Trophoblast cell (in vitro differentiated cells and primary cell): ENCODE measurements around the gene SS18L1.

Source experiments
- DNase-seq, 2 donors: peaks; one replicate each; pipeline ENCODE4 v3.0.0-alpha.2; 2016
- H2AFZ ChIP-seq: 2 replicates; pipeline ENCODE4 v1.6.1; 2013; ENCODE audit warnings: low read length, moderate library complexity, mild to moderate bottlenecking; ENCODE audit not compliant: insufficient read depth, poor library complexity
- H2AK5ac ChIP-seq: 2 replicates; pipeline ENCODE4 v1.6.1; 2013; ENCODE audit warnings: mild to moderate bottlenecking, low read length
- H2BK120ac ChIP-seq: 2 replicates; pipeline ENCODE4 v1.6.1; 2013; ENCODE audit warnings: low read length, mild to moderate bottlenecking, moderate library complexity; ENCODE audit not compliant: insufficient read depth, poor library complexity
- H2BK12ac ChIP-seq: 2 replicates; pipeline ENCODE4 v1.6.1; 2013; ENCODE audit warnings: mild to moderate bottlenecking, low read length, moderate library complexity
- H2BK5ac ChIP-seq: 2 replicates; pipeline ENCODE4 v1.6.1; 2013; ENCODE audit warnings: low read length, low read depth, moderate library complexity, mild to moderate bottlenecking; ENCODE audit not compliant: poor library complexity
- H3K14ac ChIP-seq: 2 replicates; pipeline ENCODE4 v1.6.1; 2013; ENCODE audit warnings: mild to moderate bottlenecking, low read length
- H3K18ac ChIP-seq: 2 replicates; pipeline ENCODE4 v1.6.1; 2013; ENCODE audit warnings: mild to moderate bottlenecking, low read length
- H3K23ac ChIP-seq: 2 replicates; pipeline ENCODE4 v1.6.1; 2013; ENCODE audit warnings: low read length
- H3K27ac ChIP-seq: 2 replicates; pipeline ENCODE4 v1.5.1; 2013; ENCODE audit warnings: low read depth, mild to moderate bottlenecking, inconsistent platforms, low read length, moderate library complexity
- H3K27me3 ChIP-seq: 2 replicates; pipeline ENCODE4 v1.6.1; 2013; ENCODE audit warnings: inconsistent platforms, mild to moderate bottlenecking, low read length, moderate library complexity; ENCODE audit not compliant: insufficient read depth
- H3K36me3 ChIP-seq, 2 experiments: 1 replicate in 1 of 2; 2 replicates in 1 of 2; pipeline ENCODE4 v1.6.1; 2013; ENCODE audit warnings: low read length in 2 of 2, mild to moderate bottlenecking in 2 of 2, moderate library complexity in 1 of 2; ENCODE audit not compliant: insufficient read depth in 2 of 2, control insufficient read depth in 1 of 2
- H3K4ac ChIP-seq: 2 replicates; pipeline ENCODE4 v1.6.1; 2013; ENCODE audit warnings: low read depth, mild to moderate bottlenecking, low read length, moderate library complexity
- H3K4me1 ChIP-seq, 2 experiments: 1 replicate in 1 of 2; 2 replicates in 1 of 2; pipeline ENCODE4 v1.6.1; 2013; ENCODE audit warnings: low read length in 2 of 2, mild to moderate bottlenecking in 2 of 2, moderate library complexity in 1 of 2; ENCODE audit not compliant: insufficient read depth in 2 of 2, control insufficient read depth in 1 of 2
- H3K4me2 ChIP-seq: 2 replicates; pipeline ENCODE4 v1.6.1; 2013; ENCODE audit warnings: inconsistent platforms, mild to moderate bottlenecking, low read length, moderate library complexity
- H3K4me3 ChIP-seq: 2 replicates; pipeline ENCODE4 v1.5.1; 2013; ENCODE audit warnings: mild to moderate bottlenecking, low read depth, low read length, inconsistent platforms
- H3K79me1 ChIP-seq: one replicate; pipeline ENCODE4 v1.6.1; 2013; ENCODE audit warnings: low read length
- H3K79me2 ChIP-seq: 2 replicates; pipeline ENCODE4 v1.6.1; 2013; ENCODE audit warnings: low read length, mild to moderate bottlenecking; ENCODE audit not compliant: control insufficient read depth, insufficient read depth, poor library complexity
- H3K9ac ChIP-seq: 2 replicates; pipeline ENCODE4 v1.6.1; 2013; ENCODE audit warnings: mild to moderate bottlenecking, low read length
- H3K9me3 ChIP-seq: 2 replicates; pipeline ENCODE4 v1.6.1; 2013; ENCODE audit warnings: low read depth, mild to moderate bottlenecking, control low read depth, inconsistent platforms, low read length; ENCODE audit not compliant: insufficient read depth
- H4K12ac ChIP-seq: 2 replicates; pipeline ENCODE4 v1.6.1; 2013; ENCODE audit warnings: low read depth, mild to moderate bottlenecking, low read length, moderate library complexity
- H4K8ac ChIP-seq: 2 replicates; pipeline ENCODE4 v1.6.1; 2013; ENCODE audit warnings: low read depth, mild to moderate bottlenecking, low read length, moderate library complexity
- H4K91ac ChIP-seq: one replicate; pipeline ENCODE4 v1.6.1; 2013; ENCODE audit warnings: low read depth, mild to moderate bottlenecking, low read length, moderate library complexity
- WGBS: extraction: QIAGEN DNeasy Blood & Tissue Kit; methylation state at CpG from one replicate; pipeline ENCODE4 v1.1.7; 2013; ENCODE audit warnings: missing lambda C conversion rate; ENCODE audit not compliant: insufficient read length, insufficient coverage; ENCODE audit errors: extremely low coverage; 5-methylcytosine and 5-hydroxymethylcytosine counted together

Gene SS18L1

GRCh38 chr20:62116558-62117361 lies 26.8 kb upstream of the SS18L1 start:
- Histone ChIP-seq H3K4ac (no peak overlapping the region), H3K18ac (no peak overlapping the region), H2AK5ac (no peak overlapping the region), H2BK12ac (no peak overlapping the region), H3K14ac (no peak overlapping the region), H3K4me3 (no peak overlapping the region), H3K79me2 (no peaks in the 10 kb centered on the region), H3K36me3 (no peaks in the 10 kb centered on the region), H3K9ac (no peak overlapping the region), H3K9me3 (peaks cover 10% of the 10 kb centered on the region), H2BK120ac (no peak overlapping the region), H4K12ac (no peak overlapping the region), H3K4me1 (no peaks in the 10 kb centered on the region), H3K27me3 (no peaks in the 10 kb centered on the region), H3K27ac (no peak overlapping the region), H4K8ac (no peak overlapping the region), H2AFZ (no peak overlapping the region), H3K4me2 (no peak overlapping the region), H3K23ac (no peak overlapping the region), H2BK5ac (no peak overlapping the region), H4K91ac (no peak overlapping the region), H3K79me1 (peaks cover 5% of the 10 kb centered on the region)
- no peak for DNase-seq
- no CpG with 5 or more reads among the region's 38 CpGs for WGBS

- no peak overlapping the region for H2BK120ac ChIP-seq
- no peak overlapping the region for H3K9ac ChIP-seq
- H3K27me3 ChIP-seq: no peaks in the 10 kb centered on the region
- no peak overlapping the region for H2BK12ac ChIP-seq
- H3K27ac ChIP-seq: no peak overlapping the region
- H4K12ac ChIP-seq: no peak overlapping the region
- H3K4me1 ChIP-seq: no peaks in the 10 kb centered on the region
- H3K79me1 ChIP-seq: peaks cover 5% of the 10 kb centered on the region
- H3K36me3 ChIP-seq: no peaks in the 10 kb centered on the region
- no peaks in the 10 kb centered on the region for H3K79me2 ChIP-seq
- no peak overlapping the region for H2AK5ac ChIP-seq
- no peak overlapping the region for H3K4me3 ChIP-seq
- WGBS: no CpG with 5 or more reads among the region's 9 CpGs
- no peak overlapping the region for H3K23ac ChIP-seq
- H3K4me2 ChIP-seq: no peak overlapping the region
- H2AFZ ChIP-seq: no peak overlapping the region
- H4K8ac ChIP-seq: no peak overlapping the region
- no peak overlapping the region for H3K4ac ChIP-seq
- H2BK5ac ChIP-seq: no peak overlapping the region
- no peak overlapping the region for H3K14ac ChIP-seq
- H4K91ac ChIP-seq: no peak overlapping the region
- DNase-seq: no peak
- H3K18ac ChIP-seq: no peak overlapping the region
- peaks cover 6% of the 10 kb centered on the region for H3K9me3 ChIP-seq
Measured at GRCh38 chr20:62117362-62117646, 26.3 kb upstream of the SS18L1 start.

DNA sequence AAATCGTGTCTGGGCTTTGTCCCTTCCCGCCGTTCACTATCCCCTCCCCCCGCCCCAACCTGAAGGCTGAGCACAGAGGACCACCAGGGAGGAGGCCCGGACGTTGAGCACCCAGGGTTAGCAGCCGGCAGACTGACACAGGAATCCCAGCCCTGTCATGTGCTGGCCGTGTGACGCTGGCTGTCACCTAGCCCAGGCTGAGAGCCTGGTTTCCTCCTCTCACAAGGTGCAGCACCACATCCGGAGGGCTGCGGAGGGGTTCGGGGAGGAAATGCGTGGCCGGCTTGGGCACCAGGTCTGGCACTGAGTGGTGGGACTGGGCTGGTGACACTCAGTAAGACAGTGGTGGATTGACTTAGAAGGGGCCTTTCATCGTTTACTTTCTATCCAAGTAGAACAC lies 25.9 kb upstream of the SS18L1 start:
- Histone ChIP-seq H2AK5ac (no peak overlapping the region), H3K9ac (no peak overlapping the region), H3K79me1 (peaks cover 8% of the 10 kb centered on the region), H3K9me3 (peaks cover 2% of the 10 kb centered on the region), H2BK120ac (no peak overlapping the region), H3K23ac (no peak overlapping the region), H4K8ac (no peak overlapping the region), H3K27ac (no peak overlapping the region), H3K4me1 (no peaks in the 10 kb centered on the region), H3K79me2 (peaks cover 2% of the 10 kb centered on the region), H4K12ac (no peak overlapping the region), H4K91ac (no peak overlapping the region), H3K4me2 (no peak overlapping the region), H3K14ac (no peak overlapping the region), H3K27me3 (no peaks in the 10 kb centered on the region), H2BK5ac (no peak overlapping the region), H3K18ac (no peak overlapping the region), H3K36me3 (no peaks in the 10 kb centered on the region), H2AFZ (no peak overlapping the region), H3K4me3 (no peak overlapping the region), H2BK12ac (no peak overlapping the region), H3K4ac (no peak overlapping the region)
- no CpG with 5 or more reads among the region's 15 CpGs for WGBS
- no peak for DNase-seq

GRCh38 chr20:62118113-62119043 lies 25.2 kb upstream of the SS18L1 start:
- peaks cover 7% of the 10 kb centered on the region for H3K79me2 ChIP-seq
- H3K9ac ChIP-seq: no peak overlapping the region
- H4K12ac ChIP-seq: no peak overlapping the region
- no peak for DNase-seq
- H3K4ac ChIP-seq: no peak overlapping the region
- no peak overlapping the region for H3K23ac ChIP-seq
- no peaks in the 10 kb centered on the region for H3K27me3 ChIP-seq
- H3K4me3 ChIP-seq: no peak overlapping the region
- H2AK5ac ChIP-seq: no peak overlapping the region
- H3K9me3 ChIP-seq: no peaks in the 10 kb centered on the region
- no peak overlapping the region for H4K91ac ChIP-seq
- H2BK5ac ChIP-seq: no peak overlapping the region
- no peak overlapping the region for H3K18ac ChIP-seq
- H4K8ac ChIP-seq: no peak overlapping the region
- H2BK120ac ChIP-seq: no peak overlapping the region
- H2AFZ ChIP-seq: no peak overlapping the region
- no CpG with 5 or more reads among the region's 21 CpGs for WGBS
- no peak overlapping the region for H2BK12ac ChIP-seq
- no peak overlapping the region for H3K4me2 ChIP-seq
- H3K27ac ChIP-seq: no peak overlapping the region
- H3K36me3 ChIP-seq: no peaks in the 10 kb centered on the region
- H3K14ac ChIP-seq: no peak overlapping the region
- H3K4me1 ChIP-seq: peaks cover 3% of the 10 kb centered on the region in 2 experiments
- peaks cover 8% of the 10 kb centered on the region for H3K79me1 ChIP-seq
